ENCODE measurements around the gene ERO1A.

Gene ERO1A

GRCh38 chr14:52694761-52695480 lies 437 bp downstream of the ERO1A start:
- peak; percentile 24 for DNase-seq

- DNase-seq: no peak
Measured at GRCh38 chr14:52693532-52693931, 1.8 kb downstream of the ERO1A start.

- DNase-seq: no peak
Measured at GRCh38 chr14:52693036-52693435, 2.3 kb downstream of the ERO1A start.

GRCh38 chr14:52692248-52692962 lies 3.0 kb downstream of the ERO1A start:
- DNase-seq: peak; percentile 13

- DNase-seq: no peak
Measured at GRCh38 chr14:52690983-52691760, 4.2 kb downstream of the ERO1A start.

GRCh38 chr14:52686176-52686575 lies 9.2 kb downstream of the ERO1A start:
- DNase-seq: no peak

GRCh38 chr14:52683985-52684520 lies 11.3 kb downstream of the ERO1A start:
- no peak for DNase-seq

GRCh38 chr14:52678591-52678990 lies 16.8 kb downstream of the ERO1A start:
- DNase-seq: no peak

GRCh38 chr14:52663850-52664249 lies 31.5 kb downstream of the ERO1A start:
- DNase-seq: no peak

GRCh38 chr14:52661314-52661713 lies 34.0 kb downstream of the ERO1A start:
- DNase-seq: no peak

- no peak for DNase-seq
Measured at GRCh38 chr14:52660832-52661231, 34.5 kb downstream of the ERO1A start.

GRCh38 chr14:52660325-52660724 lies 35.0 kb downstream of the ERO1A start:
- DNase-seq: no peak

- DNase-seq: no peak
Measured at GRCh38 chr14:52656905-52657304, 38.5 kb downstream of the ERO1A start.

- DNase-seq: no peak
Measured at GRCh38 chr14:52650774-52651173, 44.6 kb downstream of the ERO1A start.

GRCh38 chr14:52649511-52649910 lies 45.8 kb downstream of the ERO1A start:
- DNase-seq: no peak

GRCh38 chr14:52641745-52642144 lies 53.6 kb downstream of the ERO1A start:
- DNase-seq: no peak

- DNase-seq: no peak
Measured at GRCh38 chr14:52640137-52640536, 55.2 kb downstream of the ERO1A start.

GRCh38 chr14:52619687-52620086 lies 75.7 kb downstream of the ERO1A start:
- DNase-seq: no peak

- no peak for DNase-seq
Measured at GRCh38 chr14:52618602-52619001, 76.8 kb downstream of the ERO1A start.

- DNase-seq: no peak
Measured at GRCh38 chr14:52610187-52610586, 85.2 kb downstream of the ERO1A start.

GRCh38 chr14:52609445-52610044 lies 85.8 kb downstream of the ERO1A start:
- no peak for DNase-seq

- no peak for DNase-seq
Measured at GRCh38 chr14:52607061-52607460, 88.3 kb downstream of the ERO1A start.

GRCh38 chr14:52602131-52602530 lies 93.2 kb downstream of the ERO1A start:
- no peak for DNase-seq

Measured in GDM1 (cell line).